Measurements from ENCODE around the gene GP5.

Gene GP5

GRCh38 chr3:194399166-194399565 lies at the start of gene GP5:
GP5 (minus strand) TSS chr3:194399266; CDS start chr3:194398282, 984 bp downstream.
- Histone ChIP-seq H3K36me3 (ENCODE audit: insufficient read depth, low read length) (peaks cover 7% of the 10 kb centered on the region; the same call in 1 of the 2 replicates), H4K20me1 (ENCODE audit: insufficient read depth, low read length) (no peaks in the 10 kb centered on the region), H3K27me3 (ENCODE audit: insufficient read depth, low read length, poor library complexity) (peaks cover 5% of the 10 kb centered on the region), H3K4me1 (ENCODE audit: insufficient read depth, low read length) (peaks cover 58% of the 10 kb centered on the region), H3K9ac (ENCODE audit: low read depth, low read length) (peak within 1 kb of the TSS; percentile 30; the same call in 1 of the 2 replicates), H3K4me2 (ENCODE audit: insufficient read depth, low read length) (peak within 1 kb of the TSS; percentile 67), H3K79me2 (ENCODE audit: insufficient read depth, low read length) (no peaks in the 10 kb centered on the region), H3K27ac (ENCODE audit: low read length) (peak within 1 kb of the TSS; percentile 78; the same call in 1 of the 2 replicates), H2AFZ (ENCODE audit: low read depth, low read length) (0 out of 2 replicates have a peak within 1 kb of the TSS, but pooled peaks have one; percentile 51), H3K9me3 (ENCODE audit: insufficient read depth, low read length, severe bottlenecking) (peaks cover 3% of the 10 kb centered on the region), H3K4me3 (ENCODE audit: low read depth in 1 of 2, low read length in 2 of 2) (peak within 1 kb of the TSS in 1 of 2 experiments; percentile 50; a peak in 2 of 4 replicates)
- ATAC-seq (ENCODE audit: insufficient read depth, low read depth) = no peak
- TF ChIP-seq CTCF (IDR thresholded peaks at IDR 0.05; ENCODE audit: borderline replicate concordance, extremely low read depth, low read length, poor library complexity, severe bottlenecking) (no peak), EZH2 (IDR thresholded peaks at IDR 0.05; ENCODE audit: borderline replicate concordance, low read depth, low read length, severe bottlenecking) (no peak)
- no peak for DNase-seq

- TF ChIP-seq EZH2 (IDR thresholded peaks at IDR 0.05; ENCODE audit: borderline replicate concordance, low read depth, low read length, severe bottlenecking) (no peak), CTCF (IDR thresholded peaks at IDR 0.05; ENCODE audit: borderline replicate concordance, extremely low read depth, low read length, poor library complexity, severe bottlenecking) (no peak)
- no peaks in the 10 kb centered on the region for H3K9me3 ChIP-seq (ENCODE audit: insufficient read depth, low read length, severe bottlenecking)
- peaks cover 88% of the 10 kb centered on the region for H3K36me3 ChIP-seq (ENCODE audit: insufficient read depth, low read length)
- H3K27ac ChIP-seq (ENCODE audit: low read length) = no peak overlapping the region
- H3K4me3 ChIP-seq (ENCODE audit: low read depth in 1 of 2, low read length in 2 of 2) = no peak overlapping the region
- no peak overlapping the region for H3K9ac ChIP-seq (ENCODE audit: low read depth, low read length)
- ATAC-seq (ENCODE audit: insufficient read depth, low read depth) = no peak
- H3K79me2 ChIP-seq (ENCODE audit: insufficient read depth, low read length) = no peaks in the 10 kb centered on the region
- H3K4me1 ChIP-seq (ENCODE audit: insufficient read depth, low read length) = no peaks in the 10 kb centered on the region
- H4K20me1 ChIP-seq (ENCODE audit: insufficient read depth, low read length) = no peaks in the 10 kb centered on the region
- no peak for DNase-seq
- H3K4me2 ChIP-seq (ENCODE audit: insufficient read depth, low read length) = no peak overlapping the region
- no peaks in the 10 kb centered on the region for H3K27me3 ChIP-seq (ENCODE audit: insufficient read depth, low read length, poor library complexity)
- H2AFZ ChIP-seq (ENCODE audit: low read depth, low read length) = no peak overlapping the region
These were observed 48.6 kb upstream of the GP5 start for GRCh38 chr3:194447657-194448056.

GRCh38 chr3:194447161-194447560 lies 48.1 kb upstream of the GP5 start:
- DNase-seq = no peak

More at GRCh38 chr3:194447161-194447560, 48.1 kb upstream of the GP5 start:
- H3K79me2 ChIP-seq (ENCODE audit: insufficient read depth, low read length) = no peaks in the 10 kb centered on the region
- no peak overlapping the region for H3K9ac ChIP-seq (ENCODE audit: low read depth, low read length)
- no peaks in the 10 kb centered on the region for H4K20me1 ChIP-seq (ENCODE audit: insufficient read depth, low read length)
- no peak for ATAC-seq (ENCODE audit: insufficient read depth, low read depth)
- H3K36me3 ChIP-seq (ENCODE audit: insufficient read depth, low read length) = peaks cover 88% of the 10 kb centered on the region
- no peak overlapping the region for H3K4me2 ChIP-seq (ENCODE audit: insufficient read depth, low read length)
- no peaks in the 10 kb centered on the region for H3K9me3 ChIP-seq (ENCODE audit: insufficient read depth, low read length, severe bottlenecking)
- no peaks in the 10 kb centered on the region for H3K27me3 ChIP-seq (ENCODE audit: insufficient read depth, low read length, poor library complexity)
- no peak overlapping the region for H3K4me3 ChIP-seq (ENCODE audit: low read depth in 1 of 2, low read length in 2 of 2)
- H2AFZ ChIP-seq (ENCODE audit: low read depth, low read length) = no peak overlapping the region
- TF ChIP-seq EZH2 (IDR thresholded peaks at IDR 0.05; ENCODE audit: borderline replicate concordance, low read depth, low read length, severe bottlenecking) (no peak), CTCF (IDR thresholded peaks at IDR 0.05; ENCODE audit: borderline replicate concordance, extremely low read depth, low read length, poor library complexity, severe bottlenecking) (no peak)
- H3K4me1 ChIP-seq (ENCODE audit: insufficient read depth, low read length) = no peaks in the 10 kb centered on the region
- H3K27ac ChIP-seq (ENCODE audit: low read length) = no peak overlapping the region
